ENCODE results near the gene ZNF358. TPM values are rescaled to one million over a fixed set of nuclear protein-coding genes. Genes with fewer than 3 reads are reported as not detected.

ZNF358 gene
- total and polyA plus RNA-seq, 10 of the 15 experiments (the other 5 are each of a cell fraction or from before 2014, with no cell fraction given): 0.09 to 6.3 (median 1.9) TPM; not detected in 1

GRCh38 chr19:7524992-7525739 lies 9.3 kb downstream of the ZNF358 start (continued):
- TF ChIP-seq HDAC6 (IDR thresholded peaks at IDR 0.05; ENCODE audit: unreplicated experiment) (no peak), RBBP5 (conservative IDR thresholded peaks at IDR 0.05) (no peak), FOXM1 (IDR thresholded peaks at IDR 0.05; ENCODE audit: low read depth, low read length) (no peak), EZH2 (IDR thresholded peaks at IDR 0.05; ENCODE audit: borderline replicate concordance, control insufficient read depth, low read depth, low read length) (no peak)

GRCh38 chr19:7526059-7526929 lies 10.4 kb downstream of the ZNF358 start:
- ChIA-PET CTCF (no interaction called here), POLR2A (no interaction called here), SMC1A (ENCODE audit: uncharacterized antibody, unreplicated experiment) (no interaction called here), RAD21 (ENCODE audit: unreplicated experiment) (interaction anchor here (0.5 kb wide), 1 partner anchor 748 kb away, joined by 3 read pairs; no protein-coding TSS in a partner anchor)
- ATAC-seq: no peak
- in situ Hi-C loops (cut with MboI): no loop called here
- Histone ChIP-seq H3K79me2 (ENCODE audit: control insufficient read depth, insufficient read depth, low read length) (no peaks in the 10 kb centered on the region), H3K36me3 (ENCODE audit: control insufficient read depth in 2 of 2, insufficient read depth in 2 of 2, low read length in 1 of 2) (no peaks in the 10 kb centered on the region; a peak in 1 of 4 replicates), H3K27me3 (replicated peaks in 1 of 2; ENCODE audit: control insufficient read depth in 2 of 2, insufficient read depth in 2 of 2, low read length in 1 of 2) (no peaks in the 10 kb centered on the region), H3K4me1 (ENCODE audit: control insufficient read depth, insufficient read depth, low read length) (peaks cover 4% of the 10 kb centered on the region; the same call in 1 of the 2 replicates), H3K9ac (ENCODE audit: control insufficient read depth, insufficient read depth, low read length) (no peak overlapping the region), H4K20me1 (ENCODE audit: control insufficient read depth, insufficient read depth) (no peaks in the 10 kb centered on the region), H3K4me3 (no peak overlapping the region), H3K27ac (ENCODE audit: control insufficient read depth, insufficient read depth) (no peak overlapping the region), H3K9me3 (replicated peaks; ENCODE audit: control insufficient read depth, insufficient read depth, low read length) (no peaks in the 10 kb centered on the region), H2AFZ (ENCODE audit: control insufficient read depth, low read depth, low read length) (no peak overlapping the region), H3K4me2 (ENCODE audit: control insufficient read depth, insufficient read depth) (no peak overlapping the region)
- FAIRE-seq: no peak
- TF ChIP-seq TCF12 (IDR thresholded peaks at IDR 0.05; ENCODE audit: low read depth, low read length) (peak; percentile 57), SUPT20H (IDR thresholded peaks at IDR 0.05; ENCODE audit: borderline replicate concordance, control insufficient read depth, low read depth, low read length) (no peak)
- BruUV-seq (replicated peaks): TSS peak; percentile 46
- no peak for DNase-seq (ENCODE audit: low read depth, low spot score)
- 88% methylated on average over 28 of the region's 31 CpGs for WGBS (ENCODE audit: insufficient coverage, insufficient replicate concordance, low lambda C conversion rate, missing lambda C conversion rate)
- intact Hi-C loops (cut with micrococcal nuclease; ENCODE audit: unreplicated experiment): no loop called here

Measured in GM12878 (cell line).